IPS-18c (cell line): ENCODE measurements around the gene TTC38.

ENCODE experiments used
- H3K4me3 ChIP-seq: 2 replicates; pipeline ENCODE4 v1.7.0; 2013; ENCODE audit warnings: low read depth, mild to moderate bottlenecking, low read length, moderate library complexity; ENCODE audit not compliant: insufficient read depth
- H3K9me3 ChIP-seq: one replicate; pipeline ENCODE4 v1.6.1; 2013; ENCODE audit warnings: mild to moderate bottlenecking, low read length, moderate library complexity; ENCODE audit not compliant: control insufficient read depth, insufficient read depth

The TTC38 gene

GRCh38 chr22:46331496-46331895, 63.7 kb downstream of the TTC38 start:
- Histone ChIP-seq H3K4me3 (no peak overlapping the region), H3K9me3 (no peaks in the 10 kb centered on the region)

DNA sequence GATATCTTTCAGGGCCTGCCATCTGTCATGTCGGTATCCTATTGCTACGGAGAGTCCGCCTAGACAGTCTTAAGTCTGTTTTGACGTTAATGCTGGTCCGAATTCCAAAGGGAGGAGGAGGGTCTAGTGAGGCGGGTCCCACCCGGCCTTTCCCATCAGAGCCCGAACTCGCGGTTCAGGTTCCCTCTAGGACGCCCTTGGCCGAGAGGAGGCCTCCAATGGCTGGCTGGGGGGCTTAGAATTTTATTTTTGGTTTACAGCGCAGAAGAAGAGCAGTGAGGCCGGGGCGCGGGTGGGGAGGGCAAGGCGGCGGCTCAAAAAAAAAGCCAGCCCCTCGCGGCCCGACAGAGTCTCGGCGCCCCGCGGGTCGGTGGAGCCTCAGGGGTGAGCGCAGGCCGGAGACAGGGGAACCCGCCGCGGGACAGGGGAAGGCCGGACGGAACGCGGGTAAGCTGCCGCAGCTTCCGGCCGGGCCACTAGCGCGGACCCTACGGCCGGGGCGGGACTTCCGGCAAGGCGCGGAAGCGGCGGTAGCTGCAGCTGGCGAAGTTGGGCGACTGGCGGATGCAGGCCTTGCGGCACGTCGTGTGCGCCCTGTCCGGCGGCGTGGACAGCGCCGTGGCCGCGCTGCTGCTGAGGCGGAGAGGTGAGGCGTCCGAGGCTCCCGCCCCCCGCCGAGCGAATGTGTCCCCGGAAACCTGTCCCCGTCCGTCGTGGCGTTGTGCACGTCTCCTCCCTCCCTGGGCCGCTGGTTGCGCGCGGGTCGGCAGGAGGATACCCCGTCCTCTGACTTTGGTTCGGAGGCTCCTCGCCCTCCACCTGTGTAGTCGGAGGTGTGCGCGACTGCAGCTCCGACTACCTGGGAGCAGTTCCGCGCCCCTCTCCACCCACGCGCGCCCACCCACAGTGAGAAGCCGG, 67.7 kb downstream of the TTC38 start, which contains the start of gene TRMU:
TSS of gene TRMU (plus strand) at position 514 of the 918 bp plus-strand sequence. CDS start at position 565, 51 bp downstream.
- no peaks in the 10 kb centered on the region for H3K9me3 ChIP-seq
- H3K4me3 ChIP-seq, result peak within 1 kb of the TSS; percentile 90

- peak overlapping the region; percentile 90 for H3K4me3 ChIP-seq
These were observed 68.6 kb downstream of the TTC38 start for GRCh38 chr22:46336119-46337078.

GRCh38 chr22:46337870-46338269, 70.1 kb downstream of the TTC38 start:
- Histone ChIP-seq H3K9me3 (no peaks in the 10 kb centered on the region), H3K4me3 (no peak overlapping the region)

More at GRCh38 chr22:46336119-46337078, 68.6 kb downstream of the TTC38 start:
- no peaks in the 10 kb centered on the region for H3K9me3 ChIP-seq

- Histone ChIP-seq H3K9me3 (no peaks in the 10 kb centered on the region), H3K4me3 (no peak overlapping the region)
These were observed 70.8 kb downstream of the TTC38 start for GRCh38 chr22:46338636-46339035.

GRCh38 chr22:46339956-46340355, 72.1 kb downstream of the TTC38 start:
- Histone ChIP-seq H3K9me3 (no peaks in the 10 kb centered on the region), H3K4me3 (no peak overlapping the region)

DNA sequence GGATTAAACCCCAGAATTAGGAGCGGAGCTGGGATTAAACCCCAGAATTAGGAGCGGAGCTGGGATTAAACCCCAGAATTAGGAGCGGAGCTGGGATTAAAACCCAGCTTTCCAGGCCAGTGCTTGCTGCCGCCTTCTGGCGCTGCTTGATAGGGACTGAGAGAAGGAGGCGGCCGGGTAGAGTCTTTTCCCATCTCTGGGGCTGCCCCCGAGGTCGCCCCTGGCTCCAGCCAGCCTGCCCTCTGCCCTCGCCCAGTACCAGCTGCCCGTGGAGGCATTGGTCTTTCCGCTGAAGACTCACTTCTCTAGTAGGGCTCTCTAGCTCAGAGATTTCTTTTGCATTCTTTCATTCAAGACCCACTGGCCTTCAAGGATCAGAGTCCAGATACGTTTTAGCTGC, 72.9 kb downstream of the TTC38 start:
- H3K9me3 ChIP-seq, result no peaks in the 10 kb centered on the region
- H3K4me3 ChIP-seq, result no peak overlapping the region
